GM12873 (cell line): ENCODE data around the gene PAQR4.

ENCODE experiments used
- CTCF ChIP-seq: IDR thresholded peaks from 2 replicates; pipeline ENCODE4 v1.5.1; 2012; ENCODE audit warnings: low read depth, mild to moderate bottlenecking, moderate library complexity, low read length, control low read depth; ENCODE audit not compliant: insufficient read depth; ENCODE audit errors: missing control alignments

The PAQR4 gene

GRCh38 chr16:2963723-2964474 lies 5.2 kb upstream of the PAQR4 start, which contains the start of gene KREMEN2:
Gene KREMEN2 (plus strand): TSS chr16:2964275. CDS start chr16:2964521, 246 bp downstream.
- no peak for TF ChIP-seq CTCF

DNA sequence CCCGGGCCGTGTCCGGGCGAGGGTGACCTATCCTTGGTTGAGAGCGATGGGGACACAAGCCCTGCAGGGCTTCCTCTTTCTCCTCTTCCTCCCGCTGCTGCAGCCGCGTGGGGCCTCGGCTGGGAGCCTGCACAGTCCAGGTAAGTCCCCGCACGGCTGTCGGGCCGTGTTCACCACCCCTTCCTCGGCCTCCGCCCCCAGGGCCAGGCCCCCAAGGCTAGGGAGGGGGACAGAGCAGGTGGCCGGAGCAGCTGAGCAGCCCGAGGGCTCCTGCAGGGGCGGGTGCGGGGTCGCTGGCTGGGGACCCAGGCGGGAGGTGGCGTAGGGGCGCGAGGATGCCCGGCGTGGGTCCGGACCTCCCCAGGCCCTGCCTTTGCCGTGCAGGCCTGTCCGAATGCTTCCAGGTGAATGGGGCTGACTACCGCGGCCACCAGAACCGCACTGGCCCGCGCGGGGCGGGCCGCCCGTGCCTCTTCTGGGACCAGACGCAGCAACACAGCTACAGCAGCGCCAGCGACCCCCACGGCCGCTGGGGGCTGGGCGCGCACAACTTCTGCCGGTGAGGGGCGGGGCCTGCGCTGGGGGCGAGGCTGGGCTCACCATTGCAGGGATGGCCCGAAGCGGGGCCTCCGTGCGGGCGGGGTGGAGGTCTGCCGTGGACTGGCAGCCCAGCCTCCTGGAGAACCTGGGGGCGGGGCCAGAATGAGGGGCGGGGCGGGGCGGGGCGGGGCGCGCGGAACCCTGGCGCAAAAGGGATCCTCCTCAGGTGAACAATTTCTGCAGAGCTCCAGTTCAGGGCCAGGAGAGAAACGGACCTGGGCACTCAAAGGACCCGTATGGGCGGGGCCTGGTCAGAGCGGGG lies 4.4 kb upstream of the PAQR4 start:
- no peak for TF ChIP-seq CTCF

GRCh38 chr16:2966043-2966807 lies 2.9 kb upstream of the PAQR4 start:
- TF ChIP-seq CTCF, result no peak

GRCh38 chr16:2966808-2967191 lies 2.3 kb upstream of the PAQR4 start:
- TF ChIP-seq CTCF, result no peak

DNA sequence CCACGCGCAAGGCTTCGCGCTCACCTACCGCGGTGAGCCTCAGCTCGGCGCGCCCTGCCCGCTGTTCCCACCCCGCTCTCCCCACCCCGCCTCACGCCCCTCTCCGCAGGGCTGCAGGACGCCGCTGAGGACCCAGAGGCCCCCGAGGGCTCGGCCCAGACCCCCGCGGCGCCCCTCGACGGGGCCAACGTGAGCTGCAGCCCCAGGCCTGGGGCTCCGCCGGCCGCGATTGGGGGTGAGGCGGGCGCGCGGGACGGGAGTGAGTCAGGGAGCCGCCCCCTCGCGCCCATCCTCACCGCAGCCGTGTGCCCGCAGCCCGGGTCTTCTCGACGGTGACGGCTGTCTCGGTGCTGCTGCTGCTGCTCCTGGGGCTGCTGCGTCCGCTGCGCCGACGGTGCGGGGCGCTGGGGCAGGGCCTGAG lies 1.9 kb upstream of the PAQR4 start:
- TF ChIP-seq CTCF, result no peak

- no peak for TF ChIP-seq CTCF
These were observed 1.4 kb upstream of the PAQR4 start for GRCh38 chr16:2967721-2968161.
